GM23338 (cell line): ENCODE results near the gene LAMB3. TPM values are rescaled to one million over a fixed set of nuclear protein-coding genes. Genes with fewer than 3 reads are reported as not detected.

Experiments used
- ATAC-seq: fragments of 200-7000 bp; cut with Tn5 transposase; 3 replicates; pipeline ENCODE4 v1.9.1; 2020
- DNase-seq: peaks from one replicate; pipeline ENCODE4 v3.0.0-alpha.2; 2015; ENCODE audit warnings: low spot score
- H2AFZ ChIP-seq: fragments of 200-600 bp; sonication (generic); 2 replicates; pipeline ENCODE4 v1.8.0; 2016; ENCODE audit warnings: antibody characterized with exemption, mild to moderate bottlenecking, moderate library complexity
- H3F3A ChIP-seq: fragments of 200-600 bp; sonication (generic); replicated peaks from 2 replicates; pipeline ENCODE4 v1.8.0; 2017; ENCODE audit warnings: antibody characterized with exemption, mixed run types, low read depth
- H3K27ac ChIP-seq: fragments of 200-600 bp; sonication (generic); 2 replicates; pipeline ENCODE4 v1.6.1; 2016; ENCODE audit warnings: low read depth
- H3K27me3 ChIP-seq: fragments of 200-600 bp; sonication (generic); 2 replicates; pipeline ENCODE4 v1.8.0; 2016; ENCODE audit warnings: mild to moderate bottlenecking, mixed run types, moderate library complexity; ENCODE audit not compliant: insufficient read depth
- H3K36me3 ChIP-seq: fragments of 200-600 bp; sonication (generic); 2 replicates; pipeline ENCODE4 v1.8.0; 2016; ENCODE audit warnings: mild to moderate bottlenecking; ENCODE audit not compliant: insufficient read depth
- H3K4me1 ChIP-seq: fragments of 200-600 bp; sonication (generic); 2 replicates; pipeline ENCODE4 v1.8.0; 2016; ENCODE audit warnings: mild to moderate bottlenecking, moderate library complexity; ENCODE audit not compliant: insufficient read depth
- H3K4me2 ChIP-seq: fragments of 200-600 bp; sonication (generic); 2 replicates; pipeline ENCODE4 v1.7.1; 2017; ENCODE audit warnings: mixed run types
- H3K4me3 ChIP-seq: fragments of 200-600 bp; sonication (generic); 2 replicates; pipeline ENCODE4 v1.6.1; 2016; ENCODE audit warnings: mixed run types
- H3K79me2 ChIP-seq: fragments of 200-600 bp; sonication (generic); replicated peaks from 2 replicates; pipeline ENCODE4 v1.8.0; 2017; ENCODE audit warnings: mild to moderate bottlenecking; ENCODE audit not compliant: insufficient read depth
- H3K9me2 ChIP-seq: fragments of 200-600 bp; sonication (generic); 2 replicates; pipeline ENCODE4 v1.8.0; 2017; ENCODE audit not compliant: insufficient read depth
- H4K20me1 ChIP-seq: fragments of 200-600 bp; sonication (generic); replicated peaks from 2 replicates; pipeline ENCODE4 v1.8.0; 2017; ENCODE audit warnings: mild to moderate bottlenecking; ENCODE audit not compliant: insufficient read depth
- H3K27ac Mint-ChIP-seq: 2 replicates; pipeline ENCODE4 v1.8.0; 2020; ENCODE audit warnings: inconsistent platforms, mild to moderate bottlenecking, moderate library complexity, mixed read lengths
- H3K27me3 Mint-ChIP-seq: 3 replicates; pipeline ENCODE4 v1.8.0; 2022; ENCODE audit warnings: low read depth, mild to moderate bottlenecking, moderate library complexity, mixed read lengths, inconsistent platforms; ENCODE audit not compliant: insufficient read depth, poor library complexity
- H3K36me3 Mint-ChIP-seq: 3 replicates; pipeline ENCODE4 v1.8.0; 2021; ENCODE audit warnings: low read depth, mild to moderate bottlenecking, inconsistent platforms, moderate library complexity, mixed read lengths
- H3K4me1 Mint-ChIP-seq: 3 replicates; pipeline ENCODE4 v1.8.0; 2020; ENCODE audit warnings: mild to moderate bottlenecking, inconsistent platforms, mixed read lengths
- H3K4me3 Mint-ChIP-seq: 3 replicates; pipeline ENCODE4 v1.8.0; 2021; ENCODE audit warnings: moderate library complexity, mild to moderate bottlenecking, inconsistent platforms, mixed read lengths
- H3K9me3 Mint-ChIP-seq: 3 replicates; pipeline ENCODE4 v1.8.0; 2020; ENCODE audit warnings: moderate library complexity, mild to moderate bottlenecking, inconsistent platforms, mixed read lengths
- CREB1 ChIP-seq: fragments of 250-450 bp; sonication (Bioruptor Pico); IDR thresholded peaks from 2 replicates; pipeline ENCODE4 v1.5.0; 2020; ENCODE audit warnings: low read depth, mild to moderate bottlenecking, moderate library complexity
- POLR2AphosphoS5 ChIP-seq: IDR thresholded peaks from 2 replicates; pipeline ENCODE4 v1.6.1; 2016; ENCODE audit warnings: antibody characterized with exemption, low read depth
- STAT1 ChIP-seq: IDR thresholded peaks from one replicate; pipeline ENCODE4 v1.6.1; 2016; ENCODE audit warnings: antibody characterized with exemption; ENCODE audit not compliant: unreplicated experiment
- ZNF114 ChIP-seq: fragments of 250-450 bp; sonication (Bioruptor Pico); IDR thresholded peaks from 2 replicates; pipeline ENCODE4 v1.5.0; 2020; ENCODE audit warnings: mild to moderate bottlenecking, moderate library complexity
- ZNF331 ChIP-seq: fragments of 250-450 bp; sonication (Bioruptor Pico); IDR thresholded peaks from 2 replicates; pipeline ENCODE4 v1.5.0; 2020; ENCODE audit warnings: low read depth, mild to moderate bottlenecking, moderate library complexity
- polyA plus RNA-seq: library from polyadenylated mRNA; unstranded; fragments of >200 nt; fragmentation: Nextera tagmentation; extraction: Ambion mirVana; gene quantifications from 2 replicates; pipeline ENCODE4 v1.2.1, GENCODE V29; 2016
- total RNA-seq: library from RNA; depleted of rRNA; stranded (reverse); fragments of >200 nt; shearing (Covaris generic); gene quantifications from 2 replicates; pipeline ENCODE4 v1.2.3, GENCODE V29; 2014
- TF ChIP-seq, protein P1 (sequence below): IDR thresholded peaks from 2 replicates; pipeline ENCODE4 v1.6.1; 2016; ENCODE audit warnings: antibody characterized with exemption
- TF ChIP-seq, protein P2 (sequence below): fragments of 250-450 bp; sonication (Bioruptor Pico); IDR thresholded peaks from 2 replicates; pipeline ENCODE4 v1.5.0; 2020; ENCODE audit warnings: mild to moderate bottlenecking, moderate library complexity

Gene LAMB3
- total and polyA plus RNA-seq, 2 experiments from 2014 or later = 0.05 to 0.52 TPM

DNA sequence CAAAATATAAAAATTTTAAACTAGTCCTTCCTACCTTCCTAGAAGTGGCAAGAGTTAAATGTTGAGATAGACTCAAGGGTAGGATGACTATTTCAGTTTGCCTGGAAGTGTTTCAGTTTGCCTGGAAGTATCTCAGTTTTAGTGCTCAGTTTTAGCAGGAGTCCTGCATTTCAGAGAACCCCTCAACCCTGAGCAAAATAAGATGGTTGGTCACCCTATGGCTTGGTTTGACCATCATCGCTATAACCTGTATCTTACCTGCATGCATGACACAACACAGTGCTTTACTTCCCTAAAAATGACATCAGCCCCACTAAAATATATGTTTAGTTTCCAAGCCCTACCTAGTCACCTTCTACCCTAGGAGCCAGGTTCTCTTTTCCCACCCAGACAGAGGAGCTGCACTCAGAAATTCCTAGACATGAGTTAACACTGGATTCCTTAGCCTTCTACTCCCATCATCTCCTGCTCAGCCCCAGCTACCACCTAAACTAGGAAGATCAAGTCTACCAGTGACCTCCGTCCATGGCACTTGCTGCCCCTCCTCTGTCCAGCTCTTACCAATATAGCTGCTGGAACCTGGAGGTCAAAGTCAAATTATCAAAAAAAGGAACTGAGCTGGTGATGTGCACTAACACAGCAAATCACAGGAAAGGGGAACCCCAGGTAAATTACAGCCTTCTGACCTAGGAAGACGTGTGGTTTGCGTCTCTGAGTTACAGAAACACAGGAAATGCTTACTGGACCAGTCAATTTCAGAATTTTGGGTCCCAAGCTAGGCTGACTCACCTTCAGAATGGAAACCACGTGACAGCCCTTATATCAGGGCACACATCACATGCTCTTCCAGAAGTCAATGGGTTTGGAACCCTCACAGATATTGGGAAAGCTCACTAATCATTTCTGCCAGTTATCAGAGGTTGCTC is 20.7 kb upstream of the LAMB3 start (continued):
- TF ChIP-seq STAT1 (no peak), ZNF114 (CRISPR knock-in tag) (no peak), POLR2AphosphoS5 (no peak), CREB1 (no peak)
- TF ChIP-seq, protein P1, sequence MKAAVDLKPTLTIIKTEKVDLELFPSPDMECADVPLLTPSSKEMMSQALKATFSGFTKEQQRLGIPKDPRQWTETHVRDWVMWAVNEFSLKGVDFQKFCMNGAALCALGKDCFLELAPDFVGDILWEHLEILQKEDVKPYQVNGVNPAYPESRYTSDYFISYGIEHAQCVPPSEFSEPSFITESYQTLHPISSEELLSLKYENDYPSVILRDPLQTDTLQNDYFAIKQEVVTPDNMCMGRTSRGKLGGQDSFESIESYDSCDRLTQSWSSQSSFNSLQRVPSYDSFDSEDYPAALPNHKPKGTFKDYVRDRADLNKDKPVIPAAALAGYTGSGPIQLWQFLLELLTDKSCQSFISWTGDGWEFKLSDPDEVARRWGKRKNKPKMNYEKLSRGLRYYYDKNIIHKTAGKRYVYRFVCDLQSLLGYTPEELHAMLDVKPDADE = no peak
- TF ChIP-seq, protein P2, sequence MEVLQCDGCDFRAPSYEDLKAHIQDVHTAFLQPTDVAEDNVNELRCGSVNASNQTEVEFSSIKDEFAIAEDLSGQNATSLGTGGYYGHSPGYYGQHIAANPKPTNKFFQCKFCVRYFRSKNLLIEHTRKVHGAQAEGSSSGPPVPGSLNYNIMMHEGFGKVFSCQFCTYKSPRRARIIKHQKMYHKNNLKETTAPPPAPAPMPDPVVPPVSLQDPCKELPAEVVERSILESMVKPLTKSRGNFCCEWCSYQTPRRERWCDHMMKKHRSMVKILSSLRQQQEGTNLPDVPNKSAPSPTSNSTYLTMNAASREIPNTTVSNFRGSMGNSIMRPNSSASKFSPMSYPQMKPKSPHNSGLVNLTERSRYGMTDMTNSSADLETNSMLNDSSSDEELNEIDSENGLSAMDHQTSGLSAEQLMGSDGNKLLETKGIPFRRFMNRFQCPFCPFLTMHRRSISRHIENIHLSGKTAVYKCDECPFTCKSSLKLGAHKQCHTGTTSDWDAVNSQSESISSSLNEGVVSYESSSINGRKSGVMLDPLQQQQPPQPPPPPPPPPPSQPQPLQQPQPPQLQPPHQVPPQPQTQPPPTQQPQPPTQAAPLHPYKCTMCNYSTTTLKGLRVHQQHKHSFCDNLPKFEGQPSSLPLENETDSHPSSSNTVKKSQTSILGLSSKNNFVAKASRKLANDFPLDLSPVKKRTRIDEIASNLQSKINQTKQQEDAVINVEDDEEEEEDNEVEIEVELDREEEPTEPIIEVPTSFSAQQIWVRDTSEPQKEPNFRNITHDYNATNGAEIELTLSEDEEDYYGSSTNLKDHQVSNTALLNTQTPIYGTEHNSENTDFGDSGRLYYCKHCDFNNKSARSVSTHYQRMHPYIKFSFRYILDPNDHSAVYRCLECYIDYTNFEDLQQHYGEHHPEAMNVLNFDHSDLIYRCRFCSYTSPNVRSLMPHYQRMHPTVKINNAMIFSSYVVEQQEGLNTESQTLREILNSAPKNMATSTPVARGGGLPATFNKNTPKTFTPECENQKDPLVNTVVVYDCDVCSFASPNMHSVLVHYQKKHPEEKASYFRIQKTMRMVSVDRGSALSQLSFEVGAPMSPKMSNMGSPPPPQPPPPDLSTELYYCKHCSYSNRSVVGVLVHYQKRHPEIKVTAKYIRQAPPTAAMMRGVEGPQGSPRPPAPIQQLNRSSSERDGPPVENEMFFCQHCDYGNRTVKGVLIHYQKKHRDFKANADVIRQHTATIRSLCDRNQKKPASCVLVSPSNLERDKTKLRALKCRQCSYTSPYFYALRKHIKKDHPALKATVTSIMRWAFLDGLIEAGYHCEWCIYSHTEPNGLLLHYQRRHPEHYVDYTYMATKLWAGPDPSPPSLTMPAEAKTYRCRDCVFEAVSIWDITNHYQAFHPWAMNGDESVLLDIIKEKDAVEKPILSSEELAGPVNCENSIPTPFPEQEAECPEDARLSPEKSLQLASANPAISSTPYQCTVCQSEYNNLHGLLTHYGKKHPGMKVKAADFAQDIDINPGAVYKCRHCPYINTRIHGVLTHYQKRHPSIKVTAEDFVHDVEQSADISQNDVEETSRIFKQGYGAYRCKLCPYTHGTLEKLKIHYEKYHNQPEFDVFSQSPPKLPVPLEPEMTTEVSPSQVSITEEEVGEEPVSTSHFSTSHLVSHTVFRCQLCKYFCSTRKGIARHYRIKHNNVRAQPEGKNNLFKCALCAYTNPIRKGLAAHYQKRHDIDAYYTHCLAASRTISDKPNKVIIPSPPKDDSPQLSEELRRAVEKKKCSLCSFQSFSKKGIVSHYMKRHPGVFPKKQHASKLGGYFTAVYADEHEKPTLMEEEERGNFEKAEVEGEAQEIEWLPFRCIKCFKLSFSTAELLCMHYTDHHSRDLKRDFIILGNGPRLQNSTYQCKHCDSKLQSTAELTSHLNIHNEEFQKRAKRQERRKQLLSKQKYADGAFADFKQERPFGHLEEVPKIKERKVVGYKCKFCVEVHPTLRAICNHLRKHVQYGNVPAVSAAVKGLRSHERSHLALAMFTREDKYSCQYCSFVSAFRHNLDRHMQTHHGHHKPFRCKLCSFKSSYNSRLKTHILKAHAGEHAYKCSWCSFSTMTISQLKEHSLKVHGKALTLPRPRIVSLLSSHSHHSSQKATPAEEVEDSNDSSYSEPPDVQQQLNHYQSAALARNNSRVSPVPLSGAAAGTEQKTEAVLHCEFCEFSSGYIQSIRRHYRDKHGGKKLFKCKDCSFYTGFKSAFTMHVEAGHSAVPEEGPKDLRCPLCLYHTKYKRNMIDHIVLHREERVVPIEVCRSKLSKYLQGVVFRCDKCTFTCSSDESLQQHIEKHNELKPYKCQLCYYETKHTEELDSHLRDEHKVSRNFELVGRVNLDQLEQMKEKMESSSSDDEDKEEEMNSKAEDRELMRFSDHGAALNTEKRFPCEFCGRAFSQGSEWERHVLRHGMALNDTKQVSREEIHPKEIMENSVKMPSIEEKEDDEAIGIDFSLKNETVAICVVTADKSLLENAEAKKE = no peak

DNA sequence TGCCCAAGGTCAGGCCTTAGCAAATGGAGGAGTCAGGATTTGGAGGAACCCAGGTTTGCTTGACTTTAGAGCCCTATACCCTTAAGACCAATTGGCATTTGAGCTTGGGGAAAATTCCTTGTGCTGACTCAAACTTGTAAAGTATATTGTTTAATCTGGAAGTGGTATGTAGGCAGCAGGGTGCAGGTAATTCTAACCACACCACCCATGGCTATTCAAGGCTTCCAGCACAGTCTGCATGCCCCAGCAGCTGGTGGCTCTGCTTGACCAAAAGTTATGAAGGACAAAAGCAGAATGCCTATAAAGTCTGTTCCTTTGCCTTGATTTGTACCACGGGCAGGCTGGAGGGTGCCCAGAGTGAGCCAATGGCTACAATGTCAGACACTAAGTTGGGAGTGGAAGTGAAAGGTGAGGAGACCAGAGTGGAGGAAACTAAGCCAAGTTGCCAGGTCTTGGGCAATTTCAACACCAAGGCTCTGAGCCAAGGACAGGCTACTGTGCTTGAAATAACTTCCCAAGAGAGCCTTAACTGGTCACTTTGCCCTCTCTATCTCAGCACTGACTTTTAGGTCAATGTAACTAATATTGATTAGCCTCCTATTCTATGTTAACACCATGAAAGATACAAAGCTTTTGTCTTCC is 18.3 kb upstream of the LAMB3 start:
- no peaks in the 10 kb centered on the region; the same call in 2 of the 3 replicates for H3K9me3 Mint-ChIP-seq
- no peaks in the 10 kb centered on the region for H3F3A ChIP-seq
- peaks cover 35% of the 10 kb centered on the region for H3K27me3 ChIP-seq
- no peak overlapping the region for H3K4me2 ChIP-seq
- ATAC-seq = no peak
- no peak overlapping the region for H3K27ac ChIP-seq
- peaks cover 12% of the 10 kb centered on the region for H3K4me1 ChIP-seq
- DNase-seq = no peak
- peaks cover 23% of the 10 kb centered on the region for H3K27me3 Mint-ChIP-seq
- no peak overlapping the region for H3K27ac Mint-ChIP-seq
- no peaks in the 10 kb centered on the region for H3K36me3 ChIP-seq
- H2AFZ ChIP-seq = no peak overlapping the region
- no peaks in the 10 kb centered on the region for H3K79me2 ChIP-seq
- H3K4me3 Mint-ChIP-seq = no peak overlapping the region
- H3K4me1 Mint-ChIP-seq = peaks cover 21% of the 10 kb centered on the region
- H3K9me2 ChIP-seq = peaks cover 17% of the 10 kb centered on the region; the same call in 1 of the 2 replicates
- H3K4me3 ChIP-seq = no peak overlapping the region
- no peaks in the 10 kb centered on the region for H4K20me1 ChIP-seq
- no peaks in the 10 kb centered on the region for H3K36me3 Mint-ChIP-seq
- TF ChIP-seq ZNF114 (CRISPR knock-in tag) (no peak), ZNF331 (no peak), STAT1 (no peak)
